ENCODE measurements around the gene TMTC4. TPM values are rescaled to one million over a fixed set of nuclear protein-coding genes. Genes with fewer than 3 reads are reported as not detected.

TMTC4 gene
- polyA plus RNA-seq, 1 donor from 2014 or later = 123 TPM

DNA sequence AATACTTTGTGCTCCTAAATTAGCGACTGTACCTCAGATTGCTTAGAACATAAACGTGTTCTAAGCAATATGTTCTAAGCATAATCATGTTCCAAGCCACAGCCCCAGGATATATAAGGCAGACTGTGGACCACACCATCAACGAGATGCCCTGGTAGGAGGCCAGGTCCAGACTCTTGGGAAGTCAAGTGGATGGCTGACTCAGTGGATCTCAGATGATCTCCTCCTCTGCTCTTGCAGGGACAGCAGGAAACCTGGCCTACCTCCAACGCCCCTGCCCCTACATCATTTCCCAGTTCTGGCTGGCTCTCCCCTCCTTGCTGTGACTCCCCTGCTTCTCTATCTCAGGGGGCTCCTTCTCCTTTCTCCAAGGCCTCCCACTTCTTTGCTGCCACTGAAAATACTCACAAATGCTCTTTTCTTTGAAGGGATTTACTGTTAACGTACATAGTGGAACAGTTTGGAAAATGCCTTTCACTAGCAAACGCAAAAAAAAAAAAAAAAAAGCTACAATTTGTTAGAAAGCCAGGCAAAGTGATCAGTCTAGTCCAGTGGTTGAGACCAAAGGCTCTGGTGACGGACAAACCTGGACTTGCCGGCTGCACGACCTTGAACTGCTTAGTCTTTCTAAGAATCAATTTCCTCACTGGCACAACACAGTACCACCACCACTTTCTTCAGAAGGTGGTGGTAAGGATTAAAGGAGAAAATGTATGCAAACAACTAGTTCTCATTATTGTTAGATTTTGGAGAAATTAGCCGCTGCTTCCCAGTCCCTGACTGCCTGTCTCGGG is 3.0 kb downstream of the TMTC4 start:
- Histone ChIP-seq H3K9me3 (ENCODE audit: low read length) (no peaks in the 10 kb centered on the region), H3K79me2 (replicated peaks; ENCODE audit: insufficient read depth, low read length) (peaks cover 43% of the 10 kb centered on the region), H4K20me1 (ENCODE audit: insufficient read depth) (no peaks in the 10 kb centered on the region), H3K27me3 (ENCODE audit: insufficient read depth, low read depth, low read length) (no peaks in the 10 kb centered on the region), H3K36me3 (ENCODE audit: insufficient read depth, low read length) (no peaks in the 10 kb centered on the region), H2AFZ (ENCODE audit: low read depth, low read length) (no peak overlapping the region), H3K9ac (ENCODE audit: low read length) (no peak overlapping the region), H3K4me3 (ENCODE audit: low read length) (no peak overlapping the region), H3K9me2 (ENCODE audit: insufficient read depth, low read length) (no peaks in the 10 kb centered on the region), H3K27ac (ENCODE audit: low read length) (no peak overlapping the region), H3K4me2 (ENCODE audit: low read length) (no peak overlapping the region), H3F3A (ENCODE audit: insufficient read depth, low read length, poor library complexity, severe bottlenecking) (no peaks in the 10 kb centered on the region)
- TF ChIP-seq RAD21 (conservative IDR thresholded peaks at IDR 0.05) (no peak), EZH2 (IDR thresholded peaks at IDR 0.05; ENCODE audit: borderline replicate concordance, insufficient read depth, low read length, poor library complexity, severe bottlenecking) (no peak), TAF1 (IDR thresholded peaks at IDR 0.05; ENCODE audit: low read depth) (no peak), MXI1 (conservative IDR thresholded peaks at IDR 0.05; ENCODE audit: poor library complexity, severe bottlenecking) (no peak), POLR2AphosphoS5 (IDR thresholded peaks at IDR 0.05) (no peak), EP300 (conservative IDR thresholded peaks at IDR 0.05; ENCODE audit: poor library complexity, severe bottlenecking) (no peak), SMC3 (conservative IDR thresholded peaks at IDR 0.05; ENCODE audit: poor library complexity) (no peak)
- TF ChIP-seq, protein P1, sequence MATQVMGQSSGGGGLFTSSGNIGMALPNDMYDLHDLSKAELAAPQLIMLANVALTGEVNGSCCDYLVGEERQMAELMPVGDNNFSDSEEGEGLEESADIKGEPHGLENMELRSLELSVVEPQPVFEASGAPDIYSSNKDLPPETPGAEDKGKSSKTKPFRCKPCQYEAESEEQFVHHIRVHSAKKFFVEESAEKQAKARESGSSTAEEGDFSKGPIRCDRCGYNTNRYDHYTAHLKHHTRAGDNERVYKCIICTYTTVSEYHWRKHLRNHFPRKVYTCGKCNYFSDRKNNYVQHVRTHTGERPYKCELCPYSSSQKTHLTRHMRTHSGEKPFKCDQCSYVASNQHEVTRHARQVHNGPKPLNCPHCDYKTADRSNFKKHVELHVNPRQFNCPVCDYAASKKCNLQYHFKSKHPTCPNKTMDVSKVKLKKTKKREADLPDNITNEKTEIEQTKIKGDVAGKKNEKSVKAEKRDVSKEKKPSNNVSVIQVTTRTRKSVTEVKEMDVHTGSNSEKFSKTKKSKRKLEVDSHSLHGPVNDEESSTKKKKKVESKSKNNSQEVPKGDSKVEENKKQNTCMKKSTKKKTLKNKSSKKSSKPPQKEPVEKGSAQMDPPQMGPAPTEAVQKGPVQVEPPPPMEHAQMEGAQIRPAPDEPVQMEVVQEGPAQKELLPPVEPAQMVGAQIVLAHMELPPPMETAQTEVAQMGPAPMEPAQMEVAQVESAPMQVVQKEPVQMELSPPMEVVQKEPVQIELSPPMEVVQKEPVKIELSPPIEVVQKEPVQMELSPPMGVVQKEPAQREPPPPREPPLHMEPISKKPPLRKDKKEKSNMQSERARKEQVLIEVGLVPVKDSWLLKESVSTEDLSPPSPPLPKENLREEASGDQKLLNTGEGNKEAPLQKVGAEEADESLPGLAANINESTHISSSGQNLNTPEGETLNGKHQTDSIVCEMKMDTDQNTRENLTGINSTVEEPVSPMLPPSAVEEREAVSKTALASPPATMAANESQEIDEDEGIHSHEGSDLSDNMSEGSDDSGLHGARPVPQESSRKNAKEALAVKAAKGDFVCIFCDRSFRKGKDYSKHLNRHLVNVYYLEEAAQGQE (IDR thresholded peaks at IDR 0.05; ENCODE audit: borderline replicate concordance) = no peak
- TF ChIP-seq, protein P2, sequence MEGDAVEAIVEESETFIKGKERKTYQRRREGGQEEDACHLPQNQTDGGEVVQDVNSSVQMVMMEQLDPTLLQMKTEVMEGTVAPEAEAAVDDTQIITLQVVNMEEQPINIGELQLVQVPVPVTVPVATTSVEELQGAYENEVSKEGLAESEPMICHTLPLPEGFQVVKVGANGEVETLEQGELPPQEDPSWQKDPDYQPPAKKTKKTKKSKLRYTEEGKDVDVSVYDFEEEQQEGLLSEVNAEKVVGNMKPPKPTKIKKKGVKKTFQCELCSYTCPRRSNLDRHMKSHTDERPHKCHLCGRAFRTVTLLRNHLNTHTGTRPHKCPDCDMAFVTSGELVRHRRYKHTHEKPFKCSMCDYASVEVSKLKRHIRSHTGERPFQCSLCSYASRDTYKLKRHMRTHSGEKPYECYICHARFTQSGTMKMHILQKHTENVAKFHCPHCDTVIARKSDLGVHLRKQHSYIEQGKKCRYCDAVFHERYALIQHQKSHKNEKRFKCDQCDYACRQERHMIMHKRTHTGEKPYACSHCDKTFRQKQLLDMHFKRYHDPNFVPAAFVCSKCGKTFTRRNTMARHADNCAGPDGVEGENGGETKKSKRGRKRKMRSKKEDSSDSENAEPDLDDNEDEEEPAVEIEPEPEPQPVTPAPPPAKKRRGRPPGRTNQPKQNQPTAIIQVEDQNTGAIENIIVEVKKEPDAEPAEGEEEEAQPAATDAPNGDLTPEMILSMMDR (IDR thresholded peaks at IDR 0.05; ENCODE audit: poor library complexity, severe bottlenecking) = no peak

DNA sequence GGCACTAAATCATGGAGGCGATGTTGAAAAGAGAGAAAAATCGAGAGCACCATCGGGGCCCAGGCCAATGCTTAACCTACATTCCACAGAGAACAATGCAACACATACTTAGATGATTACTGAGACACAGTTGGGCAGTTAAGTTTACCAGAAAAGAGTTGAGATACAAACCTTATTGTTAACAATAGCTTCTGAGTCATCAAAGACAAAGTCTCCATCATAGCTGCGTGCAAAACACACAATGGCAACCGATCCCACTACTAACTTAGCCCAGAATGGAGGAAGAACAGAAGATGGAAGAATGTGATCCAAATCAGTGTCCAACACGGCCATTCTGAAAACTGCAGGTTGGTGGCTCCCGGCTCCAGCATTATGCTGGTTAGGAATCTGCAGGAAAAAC is 6.2 kb downstream of the TMTC4 start:
- Histone ChIP-seq H3K27ac (ENCODE audit: low read length) (no peak overlapping the region), H3F3A (ENCODE audit: insufficient read depth, low read length, poor library complexity, severe bottlenecking) (no peaks in the 10 kb centered on the region), H3K36me3 (ENCODE audit: insufficient read depth, low read length) (peaks cover 5% of the 10 kb centered on the region), H3K79me2 (replicated peaks; ENCODE audit: insufficient read depth, low read length) (peaks cover 38% of the 10 kb centered on the region), H3K9ac (ENCODE audit: low read length) (no peak overlapping the region), H3K4me2 (ENCODE audit: low read length) (no peak overlapping the region), H3K27me3 (ENCODE audit: insufficient read depth, low read depth, low read length) (no peaks in the 10 kb centered on the region), H3K9me3 (ENCODE audit: low read length) (no peaks in the 10 kb centered on the region), H4K20me1 (ENCODE audit: insufficient read depth) (no peaks in the 10 kb centered on the region), H3K9me2 (ENCODE audit: insufficient read depth, low read length) (no peaks in the 10 kb centered on the region), H2AFZ (ENCODE audit: low read depth, low read length) (no peak overlapping the region), H3K4me3 (ENCODE audit: low read length) (no peak overlapping the region)
- TF ChIP-seq POLR2AphosphoS5 (IDR thresholded peaks at IDR 0.05) (no peak), RAD21 (conservative IDR thresholded peaks at IDR 0.05) (no peak), MXI1 (conservative IDR thresholded peaks at IDR 0.05; ENCODE audit: poor library complexity, severe bottlenecking) (no peak), SMC3 (conservative IDR thresholded peaks at IDR 0.05; ENCODE audit: poor library complexity) (no peak), TAF1 (IDR thresholded peaks at IDR 0.05; ENCODE audit: low read depth) (no peak), EP300 (conservative IDR thresholded peaks at IDR 0.05; ENCODE audit: poor library complexity, severe bottlenecking) (no peak), EZH2 (IDR thresholded peaks at IDR 0.05; ENCODE audit: borderline replicate concordance, insufficient read depth, low read length, poor library complexity, severe bottlenecking) (no peak)
- TF ChIP-seq, protein P1 (IDR thresholded peaks at IDR 0.05; ENCODE audit: borderline replicate concordance) = no peak
- TF ChIP-seq, protein P2 (IDR thresholded peaks at IDR 0.05; ENCODE audit: poor library complexity, severe bottlenecking) = no peak
